CD4-positive, alpha-beta T cell treated with Interleukin-21 for 1 hour (primary cell): ENCODE results near the gene DYRK2.

Source experiments
- DNase-seq: peaks from one replicate; pipeline ENCODE4 v3.0.0-alpha.2; 2020

Gene DYRK2

GRCh38 chr12:67709367-67709954 lies 60.9 kb downstream of the DYRK2 start:
- DNase-seq, result no peak

GRCh38 chr12:67710582-67710981 lies 62.0 kb downstream of the DYRK2 start:
- DNase-seq, result no peak

GRCh38 chr12:67712011-67712410 lies 63.5 kb downstream of the DYRK2 start:
- DNase-seq, result no peak

DNA sequence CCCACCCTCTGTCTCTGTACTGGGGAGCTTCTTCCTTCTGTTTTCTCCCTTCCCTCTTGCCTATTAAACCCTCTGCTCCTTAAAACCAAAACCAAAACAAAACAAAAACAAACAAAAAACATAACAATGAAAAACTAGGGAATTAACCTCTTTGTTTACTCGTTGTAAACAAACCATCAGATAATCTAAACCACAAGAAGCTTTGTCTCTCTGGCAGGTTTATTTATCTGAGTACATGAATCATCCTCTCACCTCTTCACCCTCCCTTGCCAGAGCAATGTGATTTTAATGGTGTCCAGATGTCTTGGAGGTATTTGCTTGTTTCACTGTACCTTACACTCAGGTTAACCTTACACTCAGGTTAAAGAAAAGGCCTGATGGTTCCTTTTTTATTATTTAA lies 66.1 kb downstream of the DYRK2 start:
- DNase-seq, result no peak
